SH-SY5Y (cell line): Measurements from ENCODE around the gene EEIG2.

ENCODE experiments used
- GATA2 ChIP-seq: IDR thresholded peaks from 2 replicates; pipeline ENCODE4 v1.6.1; 2011; ENCODE audit warnings: mild to moderate bottlenecking, low read depth, low read length
- GATA3 ChIP-seq: IDR thresholded peaks from 2 replicates; pipeline ENCODE4 v1.6.1; 2011; ENCODE audit warnings: low read depth, mild to moderate bottlenecking, low read length, moderate library complexity

The EEIG2 gene

DNA sequence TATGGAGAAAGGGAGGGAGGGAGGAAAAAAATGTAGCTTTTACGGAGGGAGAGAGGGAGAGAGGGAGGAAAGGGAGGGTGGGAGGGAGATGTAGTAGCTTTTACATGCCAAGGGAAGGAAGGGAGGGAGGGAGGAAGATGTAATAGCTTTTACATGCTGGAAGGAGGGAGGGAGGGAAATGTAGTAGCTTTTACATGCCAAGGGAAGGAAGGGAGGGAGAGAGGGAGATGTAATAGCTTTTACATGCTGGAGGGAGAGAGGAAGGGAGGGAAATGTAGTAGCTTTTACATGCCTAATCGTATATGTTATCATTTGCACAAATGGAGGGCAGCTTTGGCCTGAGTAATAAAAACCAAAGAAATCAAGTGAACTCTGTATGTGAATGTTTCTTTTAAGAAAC is 35.6 kb downstream of the EEIG2 start:
- TF ChIP-seq GATA3 (no peak), GATA2 (no peak)

DNA sequence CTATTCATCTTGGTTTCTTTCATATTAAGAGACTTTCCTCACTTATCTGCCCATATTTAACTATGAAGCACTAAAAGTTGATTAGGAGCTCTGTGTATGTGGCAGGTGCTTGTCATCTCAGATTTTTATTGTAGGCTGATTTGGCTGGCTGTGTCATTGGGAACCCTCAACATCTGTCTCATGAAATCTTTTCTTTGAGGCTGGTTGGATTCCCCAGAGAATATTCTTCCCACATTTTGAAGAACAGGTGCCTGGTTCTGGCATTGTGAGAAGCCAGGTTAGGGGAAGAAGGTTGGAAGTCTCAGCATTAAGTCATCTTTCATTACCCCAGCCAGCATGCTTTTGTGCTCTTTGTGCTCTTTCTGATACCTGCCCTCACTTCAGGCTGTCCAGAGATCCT is 37.1 kb downstream of the EEIG2 start:
- TF ChIP-seq GATA2 (no peak), GATA3 (no peak)

DNA sequence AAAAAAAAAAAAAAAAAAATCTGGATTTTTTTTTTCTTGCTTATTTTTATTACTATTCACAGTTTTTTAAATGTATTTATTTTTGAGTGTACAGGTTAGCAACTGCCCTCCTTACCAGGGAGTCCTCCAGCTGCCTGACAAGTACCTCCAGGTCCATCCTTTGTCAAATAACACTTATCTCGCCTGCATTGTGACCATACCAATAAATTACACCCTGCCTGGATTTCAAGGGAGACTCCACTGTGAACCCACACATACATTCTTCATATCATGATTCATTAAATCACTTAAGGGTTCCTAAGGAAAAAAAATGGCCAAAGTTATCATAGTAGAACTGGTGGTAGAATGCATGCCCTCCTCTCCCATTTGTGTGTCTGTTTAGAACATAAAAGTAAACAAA is 38.4 kb downstream of the EEIG2 start:
- no peak for TF ChIP-seq GATA2

DNA sequence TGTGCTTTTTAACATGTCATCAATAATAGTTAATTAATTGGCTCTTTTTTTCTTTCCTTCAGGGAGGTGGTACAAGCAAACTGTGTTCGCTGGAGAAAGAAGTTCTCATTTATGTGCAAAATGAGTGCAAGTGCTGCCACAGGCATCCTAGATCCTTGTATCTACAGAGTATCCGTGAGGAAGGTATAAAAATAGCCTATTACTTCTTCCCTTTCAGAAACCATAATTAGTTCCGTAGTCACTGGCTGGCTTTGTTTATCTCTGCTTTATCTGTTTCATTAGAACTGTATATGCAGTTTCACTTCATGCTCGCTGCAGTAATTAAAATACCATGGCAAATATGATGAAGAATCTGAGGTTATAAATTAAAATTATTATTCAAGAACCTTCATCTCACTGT is 40.6 kb downstream of the EEIG2 start:
- TF ChIP-seq GATA2: no peak
- no peak for TF ChIP-seq GATA3

DNA sequence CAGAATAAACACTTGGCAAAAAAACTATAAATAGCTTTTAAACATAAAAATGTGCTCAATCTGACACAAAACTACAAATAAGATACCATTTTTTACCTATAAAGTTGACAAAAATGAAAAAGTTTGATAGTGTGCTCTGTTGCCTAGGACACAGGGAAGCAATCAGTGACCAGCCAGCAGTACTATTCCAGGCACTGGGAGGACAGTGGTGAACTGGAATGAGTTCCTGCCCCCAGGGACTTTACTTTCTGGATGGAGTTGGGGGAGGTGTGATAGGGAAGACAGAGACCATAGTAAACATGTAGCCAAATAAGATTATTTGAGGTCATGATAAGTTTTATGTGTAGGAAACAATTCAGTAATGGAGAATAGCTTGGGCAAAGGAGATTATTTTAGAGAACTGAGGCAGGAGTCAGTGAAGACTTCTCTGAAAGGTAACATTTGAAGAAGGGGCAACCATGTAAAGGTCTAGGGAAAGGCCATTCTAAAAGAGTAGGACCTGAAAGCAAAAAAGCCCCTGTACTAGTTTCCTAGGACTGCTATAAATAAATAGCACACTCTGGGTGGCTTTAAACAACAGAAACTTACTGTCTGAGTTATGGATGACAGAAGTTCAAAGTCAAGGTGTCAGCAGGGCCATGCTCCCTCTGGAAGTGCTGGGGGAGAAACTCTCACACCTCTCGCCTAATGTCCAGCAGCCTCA is 42.0 kb downstream of the EEIG2 start:
- TF ChIP-seq GATA2 (no peak), GATA3 (no peak)

DNA sequence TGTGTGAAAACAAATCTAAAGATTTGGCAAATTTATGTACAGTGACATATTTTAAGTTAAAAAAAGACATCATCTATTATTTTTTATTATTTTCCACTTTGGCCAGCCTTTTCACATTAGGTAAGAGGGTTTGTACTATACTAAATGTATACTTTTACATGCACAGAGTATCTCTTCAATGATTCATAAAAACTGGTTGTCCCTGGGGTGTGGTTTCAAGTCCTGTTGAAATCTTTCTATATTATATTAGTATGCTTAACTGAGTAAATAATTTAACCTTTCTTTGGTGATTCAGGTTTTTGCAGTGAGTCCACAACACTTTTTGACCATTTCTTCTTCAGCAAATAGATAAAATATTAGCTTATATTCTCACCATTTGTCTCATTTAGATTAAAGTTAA is 45.7 kb downstream of the EEIG2 start:
- TF ChIP-seq GATA3 (no peak), GATA2 (no peak)

DNA sequence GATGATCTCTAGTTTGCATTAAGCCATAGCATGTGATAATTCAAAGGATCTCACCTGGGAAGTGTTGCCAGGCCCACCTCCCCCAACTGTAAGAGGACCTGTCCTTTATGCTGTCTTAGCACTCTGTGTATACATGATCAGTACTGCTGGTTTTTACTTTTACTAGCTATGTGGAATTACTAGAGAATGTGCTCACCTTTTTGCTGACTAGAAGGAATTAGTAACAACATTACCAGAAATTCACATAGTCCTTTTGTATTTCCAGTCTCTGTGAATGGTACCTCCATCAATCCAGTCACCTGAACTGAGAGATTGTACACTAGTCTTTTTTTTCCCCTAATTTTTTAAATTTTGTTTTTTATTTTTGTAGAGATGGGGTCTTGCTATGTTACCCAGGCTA is 46.6 kb downstream of the EEIG2 start:
- TF ChIP-seq GATA2: no peak
- no peak for TF ChIP-seq GATA3

DNA sequence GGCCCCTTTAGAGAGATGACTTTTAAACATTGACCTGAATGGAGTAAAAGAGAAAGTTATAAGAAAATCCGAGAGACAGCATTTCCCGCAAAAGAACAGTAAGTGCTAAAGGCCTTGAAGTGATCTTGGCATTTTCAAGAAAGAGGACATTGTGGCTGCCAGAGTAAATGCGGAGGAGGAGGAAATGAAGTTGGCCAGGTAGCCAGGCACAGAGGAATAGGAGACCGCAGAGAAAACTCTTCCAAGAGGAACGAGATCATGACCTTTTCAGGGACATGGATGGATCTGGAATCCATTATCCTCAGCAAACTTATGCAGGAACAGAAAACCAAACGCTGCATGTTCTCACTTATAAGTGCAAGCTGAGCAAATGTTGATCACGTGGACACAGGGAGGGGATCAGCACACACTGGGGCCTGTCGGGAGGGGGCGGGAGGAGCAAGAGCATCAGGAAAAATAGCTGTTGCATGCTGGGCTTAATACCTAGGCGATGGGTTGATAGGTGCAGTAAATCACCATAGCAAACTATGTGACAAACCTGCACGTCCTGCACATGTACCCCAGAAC is 49.7 kb downstream of the EEIG2 start:
- TF ChIP-seq GATA3: no peak
- no peak for TF ChIP-seq GATA2
